RWPE1 (cell line): Measurements from ENCODE around the gene PPP1R9A.

Experiments
- CTCF ChIA-PET: fragments of 350-600 bp; sonication (Branson Sonifier 250); formaldehyde crosslinking; extraction: SDS; loops from one replicate; lab custom pipeline; 2021; lab: Yijun Ruan, JAX
- POLR2A ChIA-PET: fragments of 400-600 bp; formaldehyde crosslinking; extraction: SDS; loops from one replicate; lab custom pipeline; 2020; ENCODE audit warnings: antibody characterized with exemption; ENCODE audit not compliant: low non-redundant PET; lab: Yijun Ruan, JAX
- DNase-seq: peaks from one replicate; pipeline ENCODE4 v3.0.0; 2012; ENCODE audit warnings: low spot score
- H3K27ac ChIP-seq: fragments of 450-650 bp; 2 replicates; pipeline ENCODE4 v1.5.1; 2017
- CTCF ChIP-seq: fragments of 450-650 bp; conservative IDR thresholded peaks from 2 replicates; pipeline ENCODE4 v1.5.1; 2017; ENCODE audit warnings: low read depth, mild to moderate bottlenecking

Gene PPP1R9A

GRCh38 chr7:95269640-95270039 lies 362.2 kb downstream of the PPP1R9A start:
- TF ChIP-seq CTCF = no peak
- ChIA-PET POLR2A (no interaction called here), CTCF (interaction anchor here (0.6 kb wide), 1 partner anchor 13 kb away, joined by 6 read pairs; no protein-coding TSS in a partner anchor)

GRCh38 chr7:95276114-95276513 lies 368.7 kb downstream of the PPP1R9A start:
- peak; percentile 7 for DNase-seq
- ChIA-PET CTCF (interaction anchor here (0.6 kb wide), 1 partner anchor 11 kb away, joined by 6 read pairs; no protein-coding TSS in a partner anchor), POLR2A (no interaction called here)
- H3K27ac ChIP-seq = no peak overlapping the region
- no peak for TF ChIP-seq CTCF

More at GRCh38 chr7:95269640-95270039, 362.2 kb downstream of the PPP1R9A start:
- H3K27ac ChIP-seq = no peak overlapping the region
- no peak for DNase-seq

- POLR2A ChIA-PET = no interaction called here
- CTCF ChIA-PET = no interaction called here
- no peak for DNase-seq
- TF ChIP-seq CTCF = no peak
- H3K27ac ChIP-seq = no peak overlapping the region
Observed at GRCh38 chr7:95279417-95279816, 372.0 kb downstream of the PPP1R9A start.

- POLR2A ChIA-PET = no interaction called here
- no peak for TF ChIP-seq CTCF
- DNase-seq = no peak
- no peak overlapping the region for H3K27ac ChIP-seq
- CTCF ChIA-PET = interaction anchor here (0.6 kb wide), 1 partner anchor 512 kb away, joined by 3 read pairs; no protein-coding TSS in a partner anchor
Observed at GRCh38 chr7:95286096-95286495, 378.7 kb downstream of the PPP1R9A start.

- DNase-seq = no peak
- ChIA-PET POLR2A (no interaction called here), CTCF (no interaction called here)
- H3K27ac ChIP-seq = no peak overlapping the region
- TF ChIP-seq CTCF = no peak
Observed at GRCh38 chr7:95290166-95290830, 382.9 kb downstream of the PPP1R9A start.

GRCh38 chr7:95295397-95295796 lies 388.0 kb downstream of the PPP1R9A start:
- CTCF ChIA-PET = no interaction called here
- no peak overlapping the region for H3K27ac ChIP-seq
- POLR2A ChIA-PET = no interaction called here
- no peak for TF ChIP-seq CTCF
- DNase-seq = no peak
